Neuronal stem cell (in vitro differentiated cells): ENCODE measurements around the gene MAGI1.

Source experiments
- DNase-seq: peaks from one replicate; pipeline ENCODE4 v3.0.0-alpha.2; 2013; ENCODE audit warnings: low spot score
- H2AFZ ChIP-seq: one replicate; pipeline ENCODE4 v1.6.1; 2013; ENCODE audit warnings: mild to moderate bottlenecking, low read length, inconsistent platforms
- H2AK5ac ChIP-seq: 2 replicates; pipeline ENCODE4 v1.6.1; 2013; ENCODE audit warnings: low read depth, mild to moderate bottlenecking, inconsistent platforms, low read length, moderate library complexity, mixed read lengths
- H2BK120ac ChIP-seq: 2 replicates; pipeline ENCODE4 v1.6.1; 2013; ENCODE audit warnings: low read depth, mild to moderate bottlenecking, inconsistent platforms, low read length, moderate library complexity, mixed read lengths
- H2BK12ac ChIP-seq: one replicate; pipeline ENCODE4 v1.6.1; 2013; ENCODE audit warnings: low read length, inconsistent platforms
- H2BK15ac ChIP-seq: 2 replicates; pipeline ENCODE4 v1.6.1; 2013; ENCODE audit warnings: mild to moderate bottlenecking, low read length, inconsistent platforms, mixed read lengths
- H2BK5ac ChIP-seq: one replicate; pipeline ENCODE4 v1.6.1; 2013; ENCODE audit warnings: inconsistent platforms, mild to moderate bottlenecking, low read length, moderate library complexity
- H3K14ac ChIP-seq: one replicate; pipeline ENCODE4 v1.6.1; 2013; ENCODE audit warnings: low read length, inconsistent platforms
- H3K18ac ChIP-seq: 2 replicates; pipeline ENCODE4 v1.6.1; 2013; ENCODE audit warnings: low read length, inconsistent platforms
- H3K23ac ChIP-seq: 2 replicates; pipeline ENCODE4 v1.6.1; 2013; ENCODE audit warnings: low read depth, mild to moderate bottlenecking, mixed read lengths, low read length, inconsistent platforms; ENCODE audit not compliant: poor library complexity
- H3K27ac ChIP-seq: replicated peaks from 3 replicates; pipeline ENCODE4 v1.5.1; 2013; ENCODE audit warnings: low read length, inconsistent platforms
- H3K27me3 ChIP-seq, 3 experiments: 2 replicates each; pipeline ENCODE4 v1.6.1; 2013; ENCODE audit warnings: low read length in 3 of 3, mild to moderate bottlenecking in 2 of 3, inconsistent platforms in 1 of 3, low read depth in 1 of 3, mixed read lengths in 1 of 3, moderate library complexity in 1 of 3; ENCODE audit not compliant: control insufficient read depth in 3 of 3, insufficient read depth in 3 of 3
- H3K36me3 ChIP-seq, 2 donors: replicated peaks in 1 of 2; 2 replicates each; pipeline ENCODE4 v1.6.1; 2013; ENCODE audit warnings: low read length in 2 of 2; ENCODE audit not compliant: control insufficient read depth in 2 of 2, insufficient read depth in 2 of 2
- H3K4ac ChIP-seq: 2 replicates; pipeline ENCODE4 v1.6.1; 2013; ENCODE audit warnings: inconsistent platforms, mild to moderate bottlenecking, low read length, moderate library complexity
- H3K4me1 ChIP-seq, 2 donors: 1 replicate in 1 of 2; 2 replicates in 1 of 2; pipeline ENCODE4 v1.6.1; 2013; ENCODE audit warnings: low read length in 2 of 2, low read depth in 1 of 2; ENCODE audit not compliant: control insufficient read depth in 2 of 2, insufficient read depth in 1 of 2
- H3K4me2 ChIP-seq: one replicate; pipeline ENCODE4 v1.6.1; 2013; ENCODE audit warnings: mild to moderate bottlenecking, low read length, inconsistent platforms; ENCODE audit not compliant: insufficient read depth, poor library complexity, severe bottlenecking
- H3K4me3 ChIP-seq, 2 donors: 2 replicates each; pipeline ENCODE4 v1.5.1; 2013; ENCODE audit warnings: low read length in 2 of 2, mild to moderate bottlenecking in 2 of 2, inconsistent platforms in 1 of 2, moderate library complexity in 1 of 2
- H3K79me1 ChIP-seq: one replicate; pipeline ENCODE4 v1.6.1; 2013; ENCODE audit warnings: low read depth, mild to moderate bottlenecking, inconsistent platforms, low read length, moderate library complexity
- H3K9ac ChIP-seq: one replicate; pipeline ENCODE4 v1.6.1; 2013; ENCODE audit warnings: mild to moderate bottlenecking, low read depth, low read length, inconsistent platforms; ENCODE audit not compliant: poor library complexity
- H3K9me3 ChIP-seq, 2 donors: replicated peaks in 1 of 2; 2 replicates each; pipeline versions ENCODE3 to v1.6.1; 2013; ENCODE audit warnings: low read length in 2 of 2, mild to moderate bottlenecking in 2 of 2, inconsistent platforms in 1 of 2, low read depth in 1 of 2, mixed read lengths in 1 of 2, moderate library complexity in 1 of 2; ENCODE audit not compliant: control insufficient read depth in 2 of 2, insufficient read depth in 1 of 2
- H4K8ac ChIP-seq: one replicate; pipeline ENCODE4 v1.6.1; 2013; ENCODE audit warnings: low read depth, mild to moderate bottlenecking, inconsistent platforms, low read length, moderate library complexity
- H4K91ac ChIP-seq: one replicate; pipeline ENCODE4 v1.6.1; 2013; ENCODE audit warnings: low read length, low read depth, mild to moderate bottlenecking, inconsistent platforms; ENCODE audit not compliant: poor library complexity
- WGBS, 2 donors: extraction: QIAGEN DNeasy Blood & Tissue Kit; methylation state at CpG; one replicate each; pipeline ENCODE4 v1.1.7; 2013; ENCODE audit warnings: missing lambda C conversion rate in 2 of 2, mixed read lengths in 1 of 2; ENCODE audit not compliant: insufficient read length in 2 of 2, insufficient replicate concordance in 1 of 2; ENCODE audit errors: extremely low coverage in 2 of 2; 5-methylcytosine and 5-hydroxymethylcytosine counted together

Gene MAGI1

DNA sequence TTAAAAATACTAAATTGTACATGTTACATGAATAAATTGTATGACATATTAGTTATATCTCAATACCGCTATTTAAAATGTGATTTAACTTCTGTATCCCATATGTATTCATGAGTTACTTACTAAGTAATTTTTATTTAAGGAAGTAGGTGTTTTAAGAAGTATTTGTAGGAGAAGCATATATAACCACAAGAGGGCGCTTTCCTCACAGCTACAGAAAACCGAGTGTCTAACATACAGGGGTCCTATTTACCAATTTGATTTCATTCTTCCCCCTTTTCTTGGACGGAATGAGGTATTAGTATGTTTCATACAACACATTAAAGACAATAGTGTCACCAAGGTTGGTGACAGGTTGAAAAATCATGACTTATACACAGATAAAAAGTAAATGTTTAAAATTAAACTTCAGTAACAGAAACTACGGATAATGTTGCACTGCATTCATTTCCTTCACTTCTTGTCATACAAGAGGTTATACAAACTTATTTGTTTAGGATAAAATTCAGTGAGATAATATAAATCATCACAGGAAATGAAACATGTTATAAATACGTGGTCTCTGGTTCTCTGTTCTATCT lies 253.6 kb downstream of the MAGI1 start:
- no peak overlapping the region for H3K27ac ChIP-seq
- no peak overlapping the region for H3K4ac ChIP-seq
- no peak overlapping the region for H3K14ac ChIP-seq
- no peak overlapping the region for H3K4me2 ChIP-seq
- no peak overlapping the region for H2BK12ac ChIP-seq
- H3K18ac ChIP-seq, result no peak overlapping the region
- H3K36me3 ChIP-seq, result no peaks in the 10 kb centered on the region
- H2BK120ac ChIP-seq, result no peak overlapping the region
- no peak overlapping the region for H3K9ac ChIP-seq
- H4K91ac ChIP-seq, result no peak overlapping the region
- no peak overlapping the region for H3K23ac ChIP-seq
- H2BK15ac ChIP-seq, result no peak overlapping the region
- no peaks in the 10 kb centered on the region for H3K79me1 ChIP-seq
- no peak overlapping the region for H2AK5ac ChIP-seq
- WGBS, 2 donors, result no CpG with 5 or more reads among the region's 6 CpGs
- H4K8ac ChIP-seq, result no peak overlapping the region
- no peak overlapping the region for H2AFZ ChIP-seq
- H3K27me3 ChIP-seq, result no peaks in the 10 kb centered on the region
- no peaks in the 10 kb centered on the region for H3K4me1 ChIP-seq
- no peaks in the 10 kb centered on the region for H3K9me3 ChIP-seq
- DNase-seq, result peak; percentile 43
- H3K4me3 ChIP-seq, result no peak overlapping the region
- H2BK5ac ChIP-seq, result no peak overlapping the region

DNA sequence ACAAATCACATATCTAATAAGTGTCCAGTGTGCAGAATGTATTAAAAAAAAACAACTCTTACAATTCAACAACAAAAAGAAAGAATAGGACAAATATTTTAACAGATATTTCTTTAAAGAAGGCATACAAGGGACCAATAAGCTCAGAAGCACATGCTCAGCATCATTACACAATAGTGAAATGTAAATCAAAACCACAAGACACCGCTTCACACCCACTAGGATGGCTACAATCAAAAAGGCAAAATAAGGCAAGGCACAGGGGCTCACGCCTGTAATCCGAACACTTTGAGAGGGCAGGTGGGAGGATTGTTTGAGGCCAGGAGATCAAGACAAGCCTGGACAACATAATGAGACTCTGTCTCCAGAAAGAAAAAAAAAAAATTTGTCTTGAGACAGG lies 255.6 kb downstream of the MAGI1 start:
- no CpG with 5 or more reads among the region's 3 CpGs for WGBS, 2 donors
- H2AK5ac ChIP-seq, result no peak overlapping the region
- H2AFZ ChIP-seq, result no peak overlapping the region
- no peak overlapping the region for H3K18ac ChIP-seq
- no peak overlapping the region for H2BK15ac ChIP-seq
- no peaks in the 10 kb centered on the region for H3K9me3 ChIP-seq
- H3K79me1 ChIP-seq, result no peaks in the 10 kb centered on the region
- no peaks in the 10 kb centered on the region for H3K27me3 ChIP-seq
- no peak overlapping the region for H4K8ac ChIP-seq
- H3K14ac ChIP-seq, result no peak overlapping the region
- no peak overlapping the region for H3K27ac ChIP-seq
- no peaks in the 10 kb centered on the region for H3K36me3 ChIP-seq
- no peak overlapping the region for H4K91ac ChIP-seq
- H3K4ac ChIP-seq, result no peak overlapping the region
- H3K9ac ChIP-seq, result no peak overlapping the region
- no peak for DNase-seq
- peaks cover 0 to 2% of the 10 kb centered on the region in 2 donors for H3K4me1 ChIP-seq
- no peak overlapping the region for H3K23ac ChIP-seq
- H2BK5ac ChIP-seq, result no peak overlapping the region
- no peak overlapping the region for H2BK12ac ChIP-seq
- no peak overlapping the region for H3K4me3 ChIP-seq
- no peak overlapping the region for H2BK120ac ChIP-seq
- H3K4me2 ChIP-seq, result no peak overlapping the region

DNA sequence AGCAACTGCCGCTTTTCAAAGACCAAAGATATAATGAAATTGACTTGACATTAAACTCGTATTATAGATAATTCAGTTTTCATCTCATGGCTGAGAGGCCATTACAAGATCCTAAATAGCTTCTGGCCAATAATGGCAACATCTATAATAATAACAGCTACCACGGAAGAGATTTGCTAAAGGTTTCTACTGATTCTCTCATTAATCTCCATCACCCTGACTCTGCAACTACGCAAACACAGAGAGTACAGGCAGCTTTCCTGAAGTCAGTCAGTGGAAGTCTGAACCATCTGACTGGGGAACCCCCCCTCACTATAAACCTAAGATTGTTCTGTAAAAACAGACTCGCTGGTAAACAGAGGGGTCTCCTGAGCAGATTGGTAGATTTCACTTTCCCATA lies 257.1 kb downstream of the MAGI1 start:
- Histone ChIP-seq H2BK5ac (no peak overlapping the region), H3K9me3 (no peaks in the 10 kb centered on the region), H3K14ac (no peak overlapping the region), H3K4me1 (peaks cover 2% of the 10 kb centered on the region in 2 donors), H3K27me3 (no peaks in the 10 kb centered on the region), H3K79me1 (no peaks in the 10 kb centered on the region), H3K9ac (no peak overlapping the region), H2BK15ac (no peak overlapping the region), H2BK12ac (no peak overlapping the region), H3K4ac (no peak overlapping the region), H3K27ac (no peak overlapping the region), H2AFZ (no peak overlapping the region), H4K8ac (no peak overlapping the region), H2AK5ac (no peak overlapping the region), H2BK120ac (no peak overlapping the region), H3K4me2 (no peak overlapping the region), H4K91ac (no peak overlapping the region), H3K18ac (no peak overlapping the region), H3K23ac (no peak overlapping the region), H3K4me3 (no peak overlapping the region), H3K36me3 (no peaks in the 10 kb centered on the region)
- WGBS, 2 donors, result no CpG with 5 or more reads among the region's 5 CpGs
- DNase-seq, result no peak

DNA sequence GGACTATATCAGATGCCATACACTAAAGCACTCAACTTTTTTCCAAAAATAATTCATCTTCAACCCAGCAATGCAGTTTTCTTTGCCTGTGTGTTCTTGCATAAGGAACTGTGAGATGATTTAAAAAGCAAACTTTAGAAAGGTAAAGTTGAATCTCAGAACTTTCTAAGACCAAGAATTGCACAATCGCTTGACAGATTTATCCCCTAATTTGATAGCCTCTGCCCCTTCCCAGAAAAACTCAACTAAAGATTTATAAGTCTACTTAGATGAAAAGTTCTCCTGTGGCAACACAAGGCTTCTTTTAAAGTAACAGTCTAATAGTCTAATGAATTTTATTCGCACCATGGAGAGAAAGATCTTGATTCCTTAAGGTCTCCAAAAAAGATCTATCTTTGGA lies 259.3 kb downstream of the MAGI1 start:
- H3K4me2 ChIP-seq, result no peak overlapping the region
- no peaks in the 10 kb centered on the region for H3K27me3 ChIP-seq
- DNase-seq, result no peak
- no peak overlapping the region for H3K23ac ChIP-seq
- no peak overlapping the region for H2BK12ac ChIP-seq
- no peak overlapping the region for H3K9ac ChIP-seq
- H4K8ac ChIP-seq, result no peak overlapping the region
- H3K27ac ChIP-seq, result no peak overlapping the region
- H3K4me1 ChIP-seq, result peaks cover 2 to 5% of the 10 kb centered on the region in 2 donors
- H3K14ac ChIP-seq, result no peak overlapping the region
- H2BK120ac ChIP-seq, result no peak overlapping the region
- H3K36me3 ChIP-seq, result no peaks in the 10 kb centered on the region
- H2BK15ac ChIP-seq, result no peak overlapping the region
- no peaks in the 10 kb centered on the region for H3K79me1 ChIP-seq
- H2BK5ac ChIP-seq, result no peak overlapping the region
- no peaks in the 10 kb centered on the region for H3K9me3 ChIP-seq
- no peak overlapping the region for H3K4ac ChIP-seq
- no peak overlapping the region for H3K18ac ChIP-seq
- WGBS, 2 donors, result no CpG with 5 or more reads among the region's 2 CpGs
- H3K4me3 ChIP-seq, result no peak overlapping the region
- H2AK5ac ChIP-seq, result no peak overlapping the region
- H4K91ac ChIP-seq, result no peak overlapping the region
- no peak overlapping the region for H2AFZ ChIP-seq
